IPS-18a (cell line): ENCODE data around the gene C2orf42.
A peak's percentile ranks its signal among the peaks of the same experiment; 100 is the strongest.

ENCODE experiments used
- H3K27ac ChIP-seq: one replicate; pipeline ENCODE4 v1.5.1; 2013; ENCODE audit warnings: low read length
- H3K27me3 ChIP-seq: one replicate; pipeline ENCODE4 v1.6.1; 2013; ENCODE audit warnings: mild to moderate bottlenecking, low read length; ENCODE audit not compliant: control insufficient read depth, insufficient read depth
- H3K36me3 ChIP-seq: one replicate; pipeline ENCODE4 v1.6.1; 2013; ENCODE audit warnings: low read depth, low read length; ENCODE audit not compliant: control insufficient read depth
- H3K4me1 ChIP-seq: one replicate; pipeline ENCODE4 v1.6.1; 2013; ENCODE audit warnings: low read depth, low read length; ENCODE audit not compliant: control insufficient read depth
- H3K4me3 ChIP-seq: one replicate; pipeline ENCODE4 v1.5.1; 2013; ENCODE audit warnings: low read length
- H3K9ac ChIP-seq: one replicate; pipeline ENCODE4 v1.6.1; 2013; ENCODE audit warnings: mild to moderate bottlenecking, low read length, moderate library complexity
- H3K9me3 ChIP-seq: one replicate; pipeline ENCODE4 v1.6.1; 2013; ENCODE audit warnings: low read depth, low read length; ENCODE audit not compliant: control insufficient read depth

The C2orf42 gene

GRCh38 chr2:70125498-70125898, 65.3 kb downstream of the C2orf42 start:
- H3K4me1 ChIP-seq: peaks cover 26% of the 10 kb centered on the region
- no peaks in the 10 kb centered on the region for H3K9me3 ChIP-seq
- peak overlapping the region; percentile 99 for H3K9ac ChIP-seq
- peak overlapping the region; percentile 97 for H3K4me3 ChIP-seq
- H3K27ac ChIP-seq: peak overlapping the region; percentile 100
- no peaks in the 10 kb centered on the region for H3K36me3 ChIP-seq
- no peaks in the 10 kb centered on the region for H3K27me3 ChIP-seq

DNA sequence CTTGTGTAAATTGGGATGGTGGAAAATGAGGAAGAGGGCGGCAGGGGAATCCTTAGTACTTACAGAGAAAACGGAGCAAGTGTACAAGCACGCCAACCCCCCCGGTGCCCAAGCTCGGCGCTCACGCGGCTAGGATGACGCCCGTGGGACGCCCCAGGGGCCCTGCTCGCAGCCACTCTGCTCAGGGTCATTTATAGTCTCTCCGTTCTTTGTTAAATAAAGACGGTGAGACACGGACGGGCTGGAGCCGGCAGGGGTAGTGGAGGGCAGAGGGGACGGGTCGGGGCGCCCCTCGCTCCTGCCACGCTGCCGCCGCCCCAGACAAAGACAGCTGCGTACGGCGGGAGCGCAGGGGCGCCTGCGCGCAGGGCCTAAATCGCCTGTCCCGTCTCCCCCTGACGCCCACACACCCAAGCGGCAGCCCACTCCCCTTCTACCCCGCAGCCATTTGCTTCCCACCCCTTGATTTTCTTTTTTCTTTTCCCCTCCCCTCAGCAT, 65.8 kb downstream of the C2orf42 start:
- peak overlapping the region; percentile 99 for H3K9ac ChIP-seq
- no peaks in the 10 kb centered on the region for H3K36me3 ChIP-seq
- peak overlapping the region; percentile 97 for H3K4me3 ChIP-seq
- H3K9me3 ChIP-seq: no peaks in the 10 kb centered on the region
- H3K27me3 ChIP-seq: no peaks in the 10 kb centered on the region
- peak overlapping the region; percentile 100 for H3K27ac ChIP-seq
- H3K4me1 ChIP-seq: peaks cover 26% of the 10 kb centered on the region

DNA sequence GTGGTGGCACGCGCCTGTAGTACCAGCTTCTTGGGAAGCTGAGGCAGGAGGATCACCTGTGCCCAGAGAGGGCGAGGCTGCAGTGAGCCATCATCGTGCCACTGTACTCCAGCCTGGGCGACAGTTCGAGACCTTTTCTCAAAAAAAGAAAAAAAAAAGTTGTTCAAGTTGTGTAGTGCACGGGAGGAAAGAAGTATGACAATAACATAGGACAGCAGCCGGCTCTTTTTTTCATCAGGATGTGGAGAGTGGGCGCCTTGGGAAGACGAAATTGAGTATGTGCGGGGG, 67.0 kb downstream of the C2orf42 start:
- Histone ChIP-seq H3K36me3 (no peaks in the 10 kb centered on the region), H3K4me3 (peak overlapping the region; percentile 97), H3K9me3 (no peaks in the 10 kb centered on the region), H3K27ac (peak overlapping the region; percentile 100), H3K27me3 (no peaks in the 10 kb centered on the region), H3K9ac (peak overlapping the region; percentile 99), H3K4me1 (peaks cover 31% of the 10 kb centered on the region)

- Histone ChIP-seq H3K36me3 (no peaks in the 10 kb centered on the region), H3K4me3 (peak overlapping the region; percentile 97), H3K4me1 (peaks cover 32% of the 10 kb centered on the region), H3K27ac (peak overlapping the region; percentile 100), H3K27me3 (no peaks in the 10 kb centered on the region), H3K9me3 (no peaks in the 10 kb centered on the region), H3K9ac (peak overlapping the region; percentile 99)
Measured at GRCh38 chr2:70123051-70123828, 67.6 kb downstream of the C2orf42 start.

GRCh38 chr2:70122470-70122869, 68.3 kb downstream of the C2orf42 start:
- Histone ChIP-seq H3K9me3 (no peaks in the 10 kb centered on the region), H3K4me3 (no peak overlapping the region), H3K27ac (no peak overlapping the region), H3K4me1 (peaks cover 25% of the 10 kb centered on the region), H3K36me3 (no peaks in the 10 kb centered on the region), H3K9ac (no peak overlapping the region), H3K27me3 (no peaks in the 10 kb centered on the region)

DNA sequence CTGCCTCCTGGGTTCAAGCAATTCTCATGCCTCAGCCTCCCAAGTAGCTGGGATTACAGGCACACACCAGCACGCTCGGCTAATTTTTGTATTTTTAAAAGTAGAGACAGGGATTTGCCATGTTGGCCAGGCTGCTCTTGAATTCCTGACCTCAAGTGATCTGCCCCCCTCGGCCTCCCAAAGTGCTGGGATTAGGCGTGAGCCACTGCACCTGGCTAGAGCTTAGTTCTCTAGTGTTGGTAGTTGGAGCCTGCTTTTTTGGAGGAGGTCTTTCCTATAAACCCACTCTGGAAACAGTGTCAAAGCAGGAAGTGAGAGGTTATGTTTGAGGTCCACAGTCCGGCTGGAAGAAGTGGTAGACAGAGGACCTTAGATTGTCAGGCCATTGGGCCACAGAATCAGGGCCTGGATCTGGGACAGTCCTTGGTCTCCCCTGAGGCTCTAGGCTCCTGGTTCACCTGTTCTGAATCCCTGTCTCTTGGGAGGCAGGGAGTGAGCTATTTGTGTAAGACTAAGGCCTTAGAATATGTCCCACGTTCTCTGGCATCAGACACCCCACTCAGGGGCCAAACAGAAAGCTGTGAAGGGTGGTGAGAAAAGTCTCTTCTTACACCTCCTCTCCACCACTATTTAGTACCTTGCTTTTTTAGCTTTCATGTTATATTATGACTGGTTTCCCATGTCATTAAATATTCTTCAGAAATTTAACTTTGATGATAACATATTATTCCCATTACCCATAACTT, 69.0 kb downstream of the C2orf42 start:
- Histone ChIP-seq H3K9ac (no peak overlapping the region), H3K4me3 (no peak overlapping the region), H3K36me3 (no peaks in the 10 kb centered on the region), H3K27ac (no peak overlapping the region), H3K27me3 (no peaks in the 10 kb centered on the region), H3K4me1 (peaks cover 21% of the 10 kb centered on the region), H3K9me3 (no peaks in the 10 kb centered on the region)

- no peaks in the 10 kb centered on the region for H3K36me3 ChIP-seq
- peak overlapping the region; percentile 19 for H3K9ac ChIP-seq
- peaks cover 21% of the 10 kb centered on the region for H3K4me1 ChIP-seq
- H3K4me3 ChIP-seq: peak overlapping the region; percentile 18
- H3K9me3 ChIP-seq: no peaks in the 10 kb centered on the region
- H3K27me3 ChIP-seq: no peaks in the 10 kb centered on the region
- peak overlapping the region; percentile 32 for H3K27ac ChIP-seq
Measured at GRCh38 chr2:70118798-70119454, 71.9 kb downstream of the C2orf42 start.

DNA sequence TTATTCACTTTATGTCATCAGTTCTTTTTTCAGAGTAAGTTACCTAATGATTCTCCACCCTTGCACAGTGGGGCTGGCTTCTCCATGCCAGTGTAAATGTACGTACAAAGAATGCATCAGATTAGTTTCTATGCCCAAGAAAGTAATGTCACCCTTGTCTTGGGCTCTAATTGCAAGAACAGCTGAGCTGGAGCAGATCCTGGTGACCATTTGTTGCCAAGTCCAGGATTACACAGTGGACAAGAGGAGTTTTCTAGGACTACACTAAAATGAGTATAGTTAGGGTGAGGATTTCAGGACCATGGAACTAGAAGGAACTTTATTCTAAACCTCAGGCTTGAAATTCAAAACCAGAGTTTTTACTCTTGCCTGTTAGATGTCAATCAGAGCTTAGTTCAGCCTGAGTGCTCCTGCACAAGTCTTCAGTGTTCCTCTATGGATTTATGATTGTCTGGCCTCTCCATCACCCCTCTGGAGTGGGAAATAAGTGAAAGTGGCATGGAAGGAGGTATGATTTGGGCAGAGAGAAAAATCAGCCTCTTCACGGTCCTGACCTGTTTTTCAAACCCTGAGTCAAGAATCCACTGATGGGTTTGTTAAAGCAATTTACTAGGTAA, 73.8 kb downstream of the C2orf42 start:
- Histone ChIP-seq H3K4me3 (no peak overlapping the region), H3K9ac (no peak overlapping the region), H3K27ac (no peak overlapping the region), H3K36me3 (no peaks in the 10 kb centered on the region), H3K4me1 (peaks cover 7% of the 10 kb centered on the region), H3K9me3 (no peaks in the 10 kb centered on the region), H3K27me3 (no peaks in the 10 kb centered on the region)

- Histone ChIP-seq H3K9me3 (no peaks in the 10 kb centered on the region), H3K36me3 (no peaks in the 10 kb centered on the region), H3K4me1 (peaks cover 9% of the 10 kb centered on the region), H3K9ac (no peak overlapping the region), H3K27ac (no peak overlapping the region), H3K27me3 (no peaks in the 10 kb centered on the region), H3K4me3 (no peak overlapping the region)
Measured at GRCh38 chr2:70115646-70116442, 75.0 kb downstream of the C2orf42 start.

DNA sequence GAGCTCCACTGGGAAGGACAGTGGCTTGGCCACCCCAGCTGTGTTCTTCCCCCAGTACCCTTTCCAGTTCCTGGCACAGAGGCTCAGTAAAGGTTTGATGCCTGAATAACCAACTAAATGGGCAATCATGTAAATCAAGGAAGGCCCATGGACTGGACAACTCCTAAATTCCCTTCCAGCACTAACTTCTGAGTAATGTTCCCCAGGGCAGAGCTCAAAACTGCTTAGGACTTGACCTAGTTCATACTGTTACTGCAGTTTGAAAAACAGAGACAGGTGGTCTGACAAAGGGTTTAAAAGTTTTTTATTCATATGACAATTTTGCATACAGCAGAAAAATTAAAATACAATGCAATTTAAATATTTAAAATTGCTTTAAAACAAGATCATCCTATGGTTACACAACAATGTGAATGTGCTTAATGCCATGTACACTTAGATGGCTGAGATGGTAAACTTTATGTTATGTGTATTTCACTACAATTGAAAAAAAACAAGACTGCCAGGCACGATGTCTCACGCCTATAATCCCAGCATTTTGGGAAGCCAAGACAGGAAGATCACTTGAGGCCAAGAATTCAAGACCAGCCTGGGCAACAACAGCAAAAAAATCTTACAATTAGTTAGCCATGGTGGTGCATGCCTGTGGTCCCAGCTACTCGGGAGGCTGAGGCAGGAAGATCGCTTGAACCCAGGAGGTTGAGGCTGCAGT, 77.3 kb downstream of the C2orf42 start:
- Histone ChIP-seq H3K4me1 (peaks cover 6% of the 10 kb centered on the region), H3K27ac (no peak overlapping the region), H3K4me3 (no peak overlapping the region)

More for the DNA sequence above, 77.3 kb downstream of the C2orf42 start:
- no peak overlapping the region for H3K9ac ChIP-seq
- no peaks in the 10 kb centered on the region for H3K9me3 ChIP-seq
- no peaks in the 10 kb centered on the region for H3K36me3 ChIP-seq
- no peaks in the 10 kb centered on the region for H3K27me3 ChIP-seq
